ENCODE results near the gene SRPK2.
"Not testable (repeated sequence)": the region's sequence is repeated elsewhere in the genome, so short reads cannot be mapped to it uniquely, and the experiment has no call there.

Gene SRPK2

GRCh38 chr7:105215821-105216220, 172.9 kb downstream of the SRPK2 start:
- DNase-seq = no peak

GRCh38 chr7:105215182-105215581, 173.5 kb downstream of the SRPK2 start:
- peak; percentile 4 for DNase-seq

- DNase-seq = no peak
Measured at GRCh38 chr7:105213611-105214010, 175.1 kb downstream of the SRPK2 start.

DNA sequence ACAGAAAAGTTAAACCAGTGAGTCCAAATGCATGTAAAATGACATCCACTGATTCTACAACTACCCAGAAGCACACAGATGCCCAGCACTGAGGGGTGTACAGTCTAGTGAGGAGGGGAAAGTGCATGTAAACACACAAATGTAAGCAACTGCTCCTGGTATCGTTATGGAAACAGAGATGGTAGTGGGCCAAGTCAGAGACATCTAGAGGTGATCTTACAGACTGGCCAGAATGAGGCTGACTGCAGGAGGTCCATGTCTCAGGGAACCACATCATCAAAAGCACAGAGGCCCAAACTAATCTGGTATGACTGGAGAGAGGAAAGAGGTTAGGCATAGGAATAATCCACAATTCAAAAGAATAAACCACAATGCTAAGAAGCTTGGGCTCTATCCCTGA, 176.5 kb downstream of the SRPK2 start:
- no peak for DNase-seq

GRCh38 chr7:105210721-105211205, 178.0 kb downstream of the SRPK2 start:
- no peak for DNase-seq

GRCh38 chr7:105209870-105210269, 178.9 kb downstream of the SRPK2 start:
- DNase-seq = peak; percentile 16

GRCh38 chr7:105209433-105209832, 179.3 kb downstream of the SRPK2 start:
- no peak for DNase-seq

DNA sequence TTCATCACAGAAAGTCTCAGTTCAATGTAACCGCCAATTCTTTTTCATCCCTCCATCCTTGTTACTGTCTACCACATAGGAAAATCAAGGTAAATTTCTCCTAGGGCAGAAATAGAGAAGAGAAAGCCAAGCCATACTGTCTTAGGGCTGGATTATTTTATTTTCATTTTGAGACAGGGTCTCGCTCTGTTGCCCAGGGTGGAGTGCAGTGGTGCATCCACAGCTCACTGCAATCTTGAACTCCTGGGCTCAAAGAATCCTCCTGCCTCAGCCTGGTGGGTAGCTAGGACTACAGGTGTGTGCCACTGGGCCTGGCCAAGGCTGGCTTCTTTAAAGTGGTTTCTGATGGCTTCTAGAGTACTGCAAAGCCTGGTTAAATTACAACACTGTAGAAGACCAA, 181.7 kb downstream of the SRPK2 start:
- no peak for DNase-seq

DNA sequence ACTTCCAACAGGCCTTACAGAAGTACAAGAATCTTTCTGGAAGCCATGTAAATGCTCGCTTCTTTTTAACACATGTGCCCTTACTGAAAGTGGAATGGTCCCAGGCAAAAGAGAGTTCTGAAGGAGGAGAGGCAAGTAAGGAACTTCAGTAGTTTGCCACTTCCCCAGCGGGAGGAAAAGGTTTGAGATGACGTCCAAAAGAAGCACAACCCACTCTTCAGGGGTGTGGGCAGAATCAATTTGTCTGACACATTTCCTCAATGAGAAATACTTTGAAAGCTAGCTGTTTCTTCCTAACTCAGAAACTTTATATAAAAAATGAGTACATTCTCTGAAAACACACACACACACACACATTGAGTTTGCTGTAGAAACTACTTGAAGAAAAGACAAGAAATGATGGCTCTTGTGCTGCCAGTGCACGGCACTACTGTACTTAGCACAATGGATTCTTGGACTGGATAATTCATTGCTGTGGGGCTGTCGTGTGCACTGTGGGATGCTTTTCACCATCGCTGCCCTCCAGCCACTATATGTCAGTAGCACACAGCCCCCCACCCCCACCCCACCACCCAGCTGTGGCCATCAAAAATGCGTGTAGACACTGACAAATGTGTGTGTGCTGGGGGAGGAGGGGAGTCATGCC, 183.0 kb downstream of the SRPK2 start:
- DNase-seq = peak; percentile 27

DNA sequence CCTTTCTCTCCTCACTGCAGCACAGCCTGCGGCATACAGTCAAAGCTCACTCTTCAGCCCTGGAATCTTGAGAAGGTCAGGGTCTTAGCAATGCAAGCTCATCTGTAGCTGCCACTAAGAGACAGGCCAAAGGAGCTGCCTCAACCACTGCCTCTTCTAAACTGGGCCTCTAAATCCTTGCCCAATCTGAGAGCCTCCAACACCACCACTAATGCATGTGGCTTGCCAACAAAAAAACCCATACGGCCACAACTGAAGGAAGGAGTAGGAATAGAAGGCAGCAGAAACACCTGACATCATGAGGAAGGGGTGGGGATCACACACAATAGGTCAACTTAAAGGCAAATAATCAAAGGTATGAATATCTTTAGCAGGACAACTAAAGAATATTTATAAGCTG, 183.8 kb downstream of the SRPK2 start:
- DNase-seq = no peak

DNA sequence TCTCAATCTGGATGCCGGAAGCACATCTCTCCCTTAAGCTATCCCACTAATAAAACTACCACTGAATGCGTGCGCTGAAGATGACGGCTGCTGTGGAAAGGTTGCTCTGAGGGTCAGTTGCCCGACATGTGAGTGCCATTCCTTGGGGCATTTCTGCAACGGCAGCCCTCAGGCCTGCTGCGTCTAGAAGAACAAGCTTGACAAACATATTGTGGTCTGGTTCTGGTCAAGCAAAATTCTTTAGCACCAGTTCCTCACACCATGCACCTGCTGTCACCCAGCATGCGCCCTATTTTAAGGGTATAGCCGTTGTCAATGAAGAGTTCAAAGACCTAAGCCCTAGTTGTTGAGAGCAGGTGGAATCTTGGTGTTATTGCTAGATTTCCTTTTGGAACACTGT, 184.2 kb downstream of the SRPK2 start:
- no peak for DNase-seq

- DNase-seq = no peak
Measured at GRCh38 chr7:105202616-105203015, 186.1 kb downstream of the SRPK2 start.

DNA sequence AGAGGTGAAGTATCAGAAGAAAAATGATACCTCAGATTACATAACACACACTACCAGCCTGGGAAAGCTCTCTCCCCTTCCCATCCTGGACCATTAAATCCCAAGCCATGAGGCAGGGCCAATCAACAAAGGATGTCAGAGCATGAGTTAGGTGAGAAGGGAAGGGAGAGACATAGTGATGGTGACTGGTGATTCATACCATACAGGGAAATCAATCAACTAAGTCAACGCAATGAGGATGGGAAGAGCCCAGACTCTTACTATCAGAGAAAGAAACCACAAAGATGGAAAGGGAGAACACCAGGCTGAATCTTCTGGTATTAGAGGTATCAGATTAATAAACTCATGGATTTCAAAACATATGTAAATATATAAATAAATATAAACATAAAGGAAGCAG, 189.3 kb downstream of the SRPK2 start:
- no peak for DNase-seq

DNA sequence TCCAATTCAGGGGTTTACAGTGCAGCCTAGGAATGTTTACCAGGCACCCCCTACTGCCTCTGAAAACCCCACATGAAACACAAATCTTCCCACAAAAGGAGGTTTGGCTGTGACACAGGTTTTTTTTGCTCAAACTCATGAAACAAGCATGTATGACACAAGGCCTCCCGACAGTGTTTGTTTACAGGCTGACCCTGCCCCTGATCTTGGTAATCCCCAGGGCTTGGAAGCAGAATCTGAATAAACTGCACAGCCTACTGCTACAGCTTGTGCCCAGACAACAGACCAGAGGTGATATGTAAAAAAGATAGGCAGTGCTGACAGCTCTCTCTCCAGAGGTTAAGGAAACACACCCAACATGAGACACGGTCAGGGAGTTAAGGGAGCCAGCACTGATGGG, 190.5 kb downstream of the SRPK2 start:
- no peak for DNase-seq

- DNase-seq = no peak
Measured at GRCh38 chr7:105196473-105196872, 192.2 kb downstream of the SRPK2 start.

DNA sequence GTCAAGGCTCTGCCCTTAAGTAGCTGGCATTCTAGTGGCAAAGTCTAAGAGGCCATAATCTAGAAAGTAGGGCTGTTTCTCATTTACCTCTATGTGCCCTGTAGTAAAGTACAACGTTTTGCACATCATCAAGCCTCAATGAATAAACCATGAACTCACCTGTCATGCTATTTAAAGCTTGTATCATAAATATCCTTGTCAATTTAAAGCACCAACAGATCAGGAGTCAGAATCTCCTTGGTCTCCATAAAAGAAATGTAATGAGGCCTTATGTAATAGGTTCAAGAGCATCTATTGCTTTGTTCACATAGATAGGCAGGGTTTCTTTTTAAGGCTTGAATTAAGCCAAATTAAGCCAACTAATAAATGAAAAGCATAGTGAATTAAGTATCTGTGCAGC, 192.8 kb downstream of the SRPK2 start:
- DNase-seq = no peak

- not testable (repeated sequence) for DNase-seq
Measured at GRCh38 chr7:105194959-105195358, 193.8 kb downstream of the SRPK2 start.

DNA sequence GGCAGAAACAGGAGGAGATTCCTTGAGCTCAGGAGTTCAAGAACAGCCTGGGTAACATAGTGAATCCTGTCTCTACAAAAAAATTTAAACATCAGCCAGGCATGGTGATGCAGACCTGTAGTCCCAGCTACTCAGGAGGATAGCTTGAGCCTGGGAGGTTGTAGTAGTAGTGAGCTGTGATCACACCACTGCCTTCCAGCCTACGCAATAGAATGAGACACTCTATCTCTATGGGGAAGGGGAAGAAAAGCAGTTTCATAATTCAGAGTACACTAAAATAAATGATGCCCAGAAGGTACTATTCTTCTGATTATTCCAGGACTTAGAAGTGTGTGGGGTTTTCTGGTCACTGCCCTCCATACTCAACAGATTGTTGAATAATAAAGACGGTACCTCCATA, 197.4 kb downstream of the SRPK2 start:
- no peak for DNase-seq

- no peak for DNase-seq
Measured at GRCh38 chr7:105189859-105190492, 198.7 kb downstream of the SRPK2 start.

- no peak for DNase-seq
Measured at GRCh38 chr7:105188201-105188600, 200.5 kb downstream of the SRPK2 start.

GRCh38 chr7:105187302-105188169, 201.2 kb downstream of the SRPK2 start:
- no peak for DNase-seq

GRCh38 chr7:105185290-105186010, 203.3 kb downstream of the SRPK2 start:
- DNase-seq = no peak

- DNase-seq = no peak
Measured at GRCh38 chr7:105180002-105180401, 208.7 kb downstream of the SRPK2 start.

Data from activated CD4-positive, alpha-beta T cell treated with anti-CD3 and anti-CD28 coated beads, Interleukin-2, amount 50 U/mL, for 16 hours (primary cell).